Type B pancreatic cell (in vitro differentiated cells): Measurements from ENCODE around the gene LMAN2. TPM values are rescaled to one million over a fixed set of nuclear protein-coding genes. Genes with fewer than 3 reads are reported as not detected.

ENCODE experiments used
- DNase-seq: peaks from one replicate; pipeline ENCODE4 v3.0.0; 2021; ENCODE audit warnings: mixed read lengths; ENCODE audit not compliant: unreplicated experiment; ENCODE audit errors: extremely low spot score
- H3K27ac Mint-ChIP-seq: 2 replicates; pipeline ENCODE4 v1.8.0; 2021; ENCODE audit warnings: mild to moderate bottlenecking, mixed read lengths
- H3K27me3 Mint-ChIP-seq: 2 replicates; pipeline ENCODE4 v1.8.0; 2021; ENCODE audit warnings: mixed read lengths
- H3K36me3 Mint-ChIP-seq: 2 replicates; pipeline ENCODE4 v1.8.0; 2021; ENCODE audit warnings: mixed read lengths
- H3K4me1 Mint-ChIP-seq: one replicate; pipeline ENCODE4 v1.8.0; 2021; ENCODE audit warnings: mixed read lengths; ENCODE audit not compliant: unreplicated experiment
- H3K4me3 Mint-ChIP-seq: 2 replicates; pipeline ENCODE4 v1.8.0; 2021; ENCODE audit warnings: mild to moderate bottlenecking, mixed read lengths
- H3K9me3 Mint-ChIP-seq: 2 replicates; pipeline ENCODE4 v1.8.0; 2021; ENCODE audit warnings: mixed read lengths
- CTCF ChIP-seq: fragments of 200-600 bp; sonication (generic); conservative IDR thresholded peaks from 2 replicates; pipeline ENCODE4 v1.5.0; 2021; ENCODE audit warnings: antibody characterized with exemption, mild to moderate bottlenecking
- total RNA-seq: library from RNA; stranded (reverse); gene quantifications from 2 replicates; pipeline ENCODE4 v1.2.1, GENCODE V29; 2021; ENCODE audit warnings: low replicate concordance

The LMAN2 gene
- total RNA-seq, 1 donor from 2014 or later: 102 TPM

GRCh38 chr5:177368869-177369644 is 17.6 kb upstream of the LMAN2 start:
- H3K27me3 Mint-ChIP-seq: peaks cover 6% of the 10 kb centered on the region
- H3K27ac Mint-ChIP-seq: peak overlapping the region; percentile 59
- no peaks in the 10 kb centered on the region for H3K9me3 Mint-ChIP-seq
- H3K36me3 Mint-ChIP-seq: no peaks in the 10 kb centered on the region
- peak; percentile 74 for TF ChIP-seq CTCF
- no peak for DNase-seq
- peak overlapping the region; percentile 82 for H3K4me3 Mint-ChIP-seq
- peaks cover 21% of the 10 kb centered on the region for H3K4me1 Mint-ChIP-seq

- H3K4me3 Mint-ChIP-seq: peak overlapping the region; percentile 69
- no peaks in the 10 kb centered on the region for H3K9me3 Mint-ChIP-seq
- H3K27me3 Mint-ChIP-seq: peaks cover 6% of the 10 kb centered on the region
- no peak for TF ChIP-seq CTCF
- H3K36me3 Mint-ChIP-seq: no peaks in the 10 kb centered on the region
- DNase-seq: no peak
- H3K4me1 Mint-ChIP-seq: peaks cover 21% of the 10 kb centered on the region
- H3K27ac Mint-ChIP-seq: no peak overlapping the region
Observed at GRCh38 chr5:177367981-177368868, 16.8 kb upstream of the LMAN2 start.

GRCh38 chr5:177367323-177367848 is 15.9 kb upstream of the LMAN2 start:
- DNase-seq: no peak
- peak overlapping the region; percentile 95 for H3K4me3 Mint-ChIP-seq
- H3K27me3 Mint-ChIP-seq: peaks cover 6% of the 10 kb centered on the region
- peak overlapping the region; percentile 92 for H3K27ac Mint-ChIP-seq
- no peaks in the 10 kb centered on the region for H3K36me3 Mint-ChIP-seq
- TF ChIP-seq CTCF: no peak
- H3K4me1 Mint-ChIP-seq: peaks cover 21% of the 10 kb centered on the region
- H3K9me3 Mint-ChIP-seq: no peaks in the 10 kb centered on the region

GRCh38 chr5:177366528-177367322 is 15.3 kb upstream of the LMAN2 start:
- Mint-ChIP-seq H3K27me3 (peaks cover 6% of the 10 kb centered on the region), H3K9me3 (no peaks in the 10 kb centered on the region), H3K4me1 (peaks cover 21% of the 10 kb centered on the region), H3K27ac (peak overlapping the region; percentile 92), H3K36me3 (no peaks in the 10 kb centered on the region), H3K4me3 (peak overlapping the region; percentile 95)
- TF ChIP-seq CTCF: no peak
- peak; percentile 93 for DNase-seq
